ENCODE results near the gene DNMBP.
"Not testable (repeated sequence)": the region's sequence is repeated elsewhere in the genome, so short reads cannot be mapped to it uniquely, and the experiment has no call there.

The DNMBP gene

DNA sequence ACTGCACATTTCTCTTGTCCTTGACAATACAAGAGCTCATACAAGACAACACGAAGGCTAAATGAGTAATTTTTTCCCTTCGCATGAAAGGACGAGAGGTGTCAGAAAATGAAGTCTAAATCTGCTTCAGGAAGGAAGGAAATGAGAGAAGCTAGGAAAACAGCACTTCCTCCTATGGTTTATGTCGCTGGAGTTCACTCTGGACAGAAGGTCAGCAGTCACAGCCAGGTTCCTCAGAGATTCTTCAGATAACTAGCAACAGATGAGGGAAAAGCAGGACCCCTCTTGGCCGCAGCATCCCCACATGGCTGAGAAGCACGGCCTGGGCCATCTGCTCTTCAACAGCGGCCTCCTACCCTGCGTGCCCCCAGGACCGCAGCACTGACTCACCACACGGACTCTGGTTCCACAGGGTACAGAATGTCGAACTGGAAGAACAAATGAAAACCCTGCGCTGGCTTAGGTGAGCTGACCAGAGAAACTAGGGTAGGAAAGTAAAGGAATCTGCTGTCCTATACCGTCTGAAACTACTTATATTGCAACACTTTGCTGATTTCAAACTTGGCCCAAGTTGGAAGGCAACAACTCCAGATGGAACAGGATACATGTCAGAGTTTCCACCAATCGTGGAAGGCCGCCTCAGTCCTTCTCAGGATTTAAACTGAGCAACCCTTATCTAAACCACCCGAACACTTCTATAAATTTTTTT is 26.3 kb downstream of the DNMBP start:
- DNase-seq: no peak

DNA sequence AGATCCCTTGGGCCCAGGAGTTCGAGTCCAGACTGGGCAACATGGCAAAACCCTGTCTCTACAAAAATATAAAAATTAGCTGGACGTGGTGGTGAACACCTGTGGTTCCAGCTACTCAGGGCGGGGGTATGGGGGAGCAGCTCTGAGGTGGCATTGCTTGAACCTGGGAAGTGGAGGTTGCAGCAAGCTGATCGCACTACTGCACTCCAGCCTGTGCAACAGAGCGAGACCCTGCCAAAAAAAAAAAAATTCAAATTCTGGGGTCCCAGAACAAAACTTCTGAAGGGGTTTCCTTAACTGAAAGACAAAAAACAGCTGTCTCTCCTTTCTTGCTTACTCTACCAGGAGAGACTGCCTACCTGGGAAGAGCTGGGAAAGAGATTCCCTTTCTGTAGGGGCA is 27.0 kb downstream of the DNMBP start:
- DNase-seq: no peak

DNA sequence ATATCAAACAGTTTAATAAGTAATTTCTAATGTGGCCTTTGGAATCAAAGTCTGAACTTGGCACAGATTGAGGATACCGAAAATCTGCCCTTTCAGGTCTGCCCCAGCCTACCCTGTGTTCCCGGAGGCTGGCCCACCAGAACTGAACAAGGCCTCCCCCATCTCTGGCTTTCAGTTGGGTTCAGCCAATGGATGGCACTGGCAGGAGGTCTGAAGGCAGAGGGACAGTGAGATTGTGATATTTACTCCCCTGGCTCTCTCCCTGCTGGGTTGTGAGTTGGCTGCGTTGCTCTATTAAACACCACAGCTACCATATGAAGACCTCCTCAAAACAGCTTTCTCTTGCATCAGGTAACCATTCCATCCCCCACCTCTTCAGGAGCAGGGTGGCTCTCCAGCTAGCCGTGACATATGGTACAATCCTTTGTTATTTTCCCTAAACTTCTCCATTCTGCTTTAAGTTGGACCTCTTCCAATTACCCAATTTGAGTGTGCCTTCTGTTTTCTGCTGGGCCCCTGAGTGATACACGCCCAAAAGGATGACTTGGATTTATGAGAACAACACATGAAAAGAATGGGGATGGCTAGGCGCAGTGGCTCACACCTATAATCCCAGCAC is 28.1 kb downstream of the DNMBP start:
- DNase-seq: no peak

DNA sequence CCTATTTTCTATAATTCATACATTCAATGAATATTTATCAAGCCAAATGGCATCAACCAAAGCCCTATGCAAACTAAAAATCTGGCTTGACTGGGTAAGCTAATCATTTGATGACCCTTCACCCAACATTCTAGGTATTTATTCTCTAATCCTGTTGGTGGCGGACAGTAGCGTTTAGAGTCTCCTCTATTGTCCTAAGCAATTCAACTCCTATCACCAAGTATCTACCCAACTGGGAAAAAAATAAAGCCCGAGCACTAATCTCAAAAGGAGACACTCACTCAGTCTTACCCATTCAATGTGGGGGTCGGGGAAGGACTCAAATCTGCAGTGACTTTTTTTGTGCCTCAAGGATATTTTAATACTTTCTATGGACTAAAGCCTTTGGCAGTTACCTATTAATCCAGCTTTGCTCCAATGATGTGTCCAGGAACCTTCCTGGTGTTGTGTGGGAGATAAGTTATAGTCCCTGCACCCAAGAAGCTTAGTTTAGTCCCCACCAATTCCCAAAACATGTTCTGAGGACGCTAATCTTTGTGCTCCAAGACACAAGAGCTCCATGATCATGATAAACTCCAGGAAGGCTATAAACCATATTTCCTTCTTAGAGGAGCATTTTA is 30.6 kb downstream of the DNMBP start:
- no peak for DNase-seq

DNA sequence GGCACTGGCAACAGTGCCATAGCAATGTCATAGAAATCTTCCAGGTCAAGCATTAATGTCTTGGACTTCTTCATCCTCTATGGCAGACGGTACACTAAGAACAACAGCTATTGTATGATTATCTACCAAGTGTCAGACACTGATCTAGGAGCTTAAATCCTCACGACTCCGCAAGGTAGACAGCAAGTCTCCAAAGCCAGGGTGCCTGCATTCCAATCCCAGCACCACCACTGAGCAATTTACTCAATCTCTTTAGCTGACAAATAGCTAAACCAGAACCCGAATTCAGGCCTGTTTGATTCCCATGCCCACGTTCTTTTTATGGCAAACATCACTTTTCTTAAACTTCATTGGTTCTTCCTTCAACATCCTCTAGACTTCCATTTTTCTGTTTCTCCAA is 31.8 kb downstream of the DNMBP start:
- DNase-seq: no peak

DNA sequence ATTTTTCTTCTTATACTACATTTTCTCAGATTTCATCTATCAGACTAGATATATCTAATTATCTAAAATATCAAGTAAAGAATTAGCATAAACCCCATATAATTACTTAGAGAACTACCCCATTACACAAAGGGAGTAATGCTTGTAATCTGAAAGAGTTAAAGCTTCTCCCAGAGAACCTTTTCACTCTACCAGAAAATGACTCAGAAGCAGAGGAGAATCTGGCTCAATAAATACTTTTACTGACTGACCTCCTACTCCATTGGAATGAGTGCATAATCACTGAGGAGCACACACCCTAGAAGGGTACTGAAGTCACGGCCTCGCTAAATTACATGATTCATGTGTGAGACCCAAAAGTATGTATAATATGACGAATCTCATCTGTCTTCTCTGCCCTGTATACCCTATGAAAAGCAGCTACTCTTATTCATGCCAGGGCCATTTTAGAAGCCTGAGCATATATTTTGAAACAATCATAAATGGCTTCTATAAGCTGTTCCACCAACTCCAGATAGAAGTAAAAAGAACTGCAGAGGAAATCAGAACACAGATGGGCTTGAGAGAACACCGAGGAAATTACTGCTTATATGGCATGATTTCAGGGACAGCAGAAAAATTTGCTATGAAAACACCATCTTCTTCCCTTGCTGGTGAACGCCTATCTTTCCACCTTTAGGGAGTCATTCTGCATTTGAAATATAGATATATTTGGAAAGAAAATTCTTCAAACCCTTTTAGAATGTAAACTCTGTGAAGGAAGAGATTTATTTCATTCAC is 32.7 kb downstream of the DNMBP start:
- no peak for DNase-seq

DNA sequence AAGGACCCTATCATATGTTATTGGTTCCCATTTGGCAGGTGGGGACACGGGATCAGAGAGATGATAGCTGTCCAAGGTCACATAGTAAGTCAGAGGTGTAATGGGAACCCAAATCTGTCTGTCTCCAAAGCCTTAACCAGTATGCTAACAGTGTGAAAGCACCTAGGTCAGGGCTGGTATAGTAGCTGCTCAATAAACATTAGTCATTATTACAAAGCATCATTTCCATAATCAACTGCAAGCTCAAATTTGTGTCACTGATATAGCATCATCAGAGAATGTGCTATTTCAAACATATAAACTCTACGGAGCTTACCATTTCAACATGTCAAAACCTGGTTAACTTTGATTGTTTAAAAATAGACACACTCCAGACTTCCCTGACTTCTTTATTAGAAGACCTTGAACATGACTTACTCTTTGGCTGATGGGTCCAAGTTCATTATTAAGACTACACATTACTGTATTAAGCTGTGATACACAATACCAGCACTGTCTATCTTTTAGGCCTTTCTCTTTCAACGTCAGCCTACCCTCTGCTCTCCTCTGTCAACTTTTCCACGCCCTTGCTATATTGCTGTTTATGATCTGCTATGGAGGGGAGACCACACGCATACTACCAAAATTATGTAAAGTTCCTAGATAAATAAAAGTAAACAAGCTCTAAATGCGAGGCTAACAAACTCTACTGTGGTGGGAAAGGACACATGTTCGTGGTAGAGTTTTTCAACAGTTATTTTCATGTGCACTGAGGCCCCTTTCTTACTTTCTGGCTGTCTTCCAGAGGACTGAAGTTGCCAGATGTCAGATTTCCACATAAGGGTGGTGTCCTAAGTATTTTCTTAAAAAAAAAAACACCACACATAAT is 33.6 kb downstream of the DNMBP start:
- no peak for DNase-seq

DNA sequence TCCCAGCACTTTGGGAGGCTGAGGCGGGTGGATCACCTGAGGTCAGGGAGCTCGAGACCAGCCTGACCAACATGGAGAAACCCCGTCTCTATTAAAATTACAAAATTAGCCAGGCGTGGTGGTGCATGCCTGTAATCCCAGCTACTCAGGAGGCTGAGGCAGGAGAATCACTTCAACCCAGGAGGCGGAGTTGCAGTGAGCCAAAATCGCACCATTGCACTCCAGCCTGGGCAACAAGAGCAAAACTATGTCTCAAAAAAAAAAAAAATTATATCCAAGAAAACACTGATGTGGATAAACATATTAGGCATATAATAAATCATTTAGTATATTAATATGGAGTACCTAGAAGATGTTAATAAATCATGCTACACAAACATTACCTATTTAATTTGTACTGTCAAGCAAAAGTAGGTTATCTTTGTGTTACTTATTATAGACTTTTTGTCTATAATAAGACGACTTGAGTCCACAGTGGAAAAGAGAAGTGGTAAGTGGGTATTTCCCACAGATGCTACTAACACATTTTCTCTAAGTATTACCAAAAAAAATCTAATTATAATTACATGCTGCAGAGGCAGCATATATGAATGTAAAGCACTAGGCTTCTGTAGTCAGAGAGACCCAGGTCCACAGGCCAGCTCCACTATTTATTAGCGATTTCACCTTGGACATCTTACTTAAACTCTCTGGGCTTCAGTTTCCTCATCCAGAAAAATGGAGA is 34.5 kb downstream of the DNMBP start:
- no peak for DNase-seq

DNA sequence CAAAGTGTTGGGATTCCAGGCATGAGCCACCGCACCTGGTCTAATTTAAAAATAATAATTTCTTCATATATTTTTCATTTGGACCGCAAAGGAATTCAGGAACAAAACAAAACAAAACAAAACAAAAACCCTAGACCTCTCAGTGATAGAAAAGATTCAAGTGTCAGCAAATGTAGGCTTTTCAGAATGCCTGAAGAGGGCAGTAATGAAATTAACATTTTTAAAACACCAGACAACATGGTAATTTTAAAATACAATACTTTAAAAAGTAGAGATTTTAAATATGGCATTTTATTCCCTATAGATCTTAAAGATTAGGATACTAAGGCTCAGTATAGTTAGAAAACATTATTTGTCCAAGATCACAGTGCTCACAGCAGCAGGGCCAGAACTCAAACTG is 36.6 kb downstream of the DNMBP start:
- DNase-seq: no peak

DNA sequence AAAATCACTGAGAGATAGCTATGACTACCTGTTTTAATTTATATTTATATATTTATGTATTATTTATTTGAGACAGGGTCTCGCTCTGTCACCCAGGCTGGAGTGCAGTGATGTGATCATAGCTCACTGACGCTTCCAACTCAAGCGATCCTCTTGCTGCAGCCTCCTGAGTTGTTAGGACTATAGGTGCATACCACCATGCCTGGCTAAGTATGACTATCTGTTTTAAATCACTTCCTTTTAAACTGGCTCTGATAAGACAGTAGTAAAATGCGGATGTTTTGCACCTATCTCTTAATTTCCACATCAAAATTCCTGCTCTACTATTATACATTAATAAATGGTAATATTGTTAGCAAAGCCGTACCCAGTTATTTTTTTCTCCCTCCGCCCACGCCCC is 41.8 kb downstream of the DNMBP start:
- DNase-seq: no peak

DNA sequence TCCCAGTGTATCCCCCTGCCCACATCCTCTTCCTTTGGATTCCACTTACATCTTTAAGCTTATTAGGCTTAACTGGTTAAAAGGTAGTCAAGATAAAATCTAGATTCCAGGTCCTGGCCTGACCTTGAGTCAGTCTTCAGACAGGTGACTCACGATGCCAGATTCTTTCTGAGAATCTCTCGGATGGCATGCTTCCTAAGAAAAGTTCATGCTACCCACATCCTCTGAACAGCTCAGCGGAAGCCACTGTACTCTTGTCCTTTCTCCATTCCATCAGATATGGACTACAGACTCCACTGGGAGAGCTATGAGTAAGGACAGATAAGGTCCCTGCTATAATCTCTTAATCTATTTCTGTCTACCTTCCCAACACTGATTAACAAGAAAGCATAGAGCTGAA is 43.4 kb downstream of the DNMBP start:
- no peak for DNase-seq

DNA sequence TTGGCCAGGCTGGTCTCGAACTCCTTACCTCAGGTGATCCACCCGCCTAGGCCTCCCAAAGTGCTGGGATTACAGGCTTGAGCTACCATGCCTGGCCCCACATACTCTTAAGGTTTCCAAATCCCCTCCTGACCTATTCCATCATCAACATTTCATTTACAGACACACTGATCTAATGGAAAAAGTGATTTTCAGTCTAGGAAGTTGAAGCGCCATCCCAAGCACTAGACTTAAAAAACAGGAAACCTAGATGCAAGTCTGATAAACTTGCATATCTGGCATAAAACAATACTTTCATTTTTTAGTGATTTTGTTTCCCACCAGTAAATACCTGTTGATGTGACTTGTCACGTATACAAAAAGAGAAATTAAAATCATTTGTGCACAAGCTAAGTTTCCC is 44.0 kb downstream of the DNMBP start:
- DNase-seq: no peak

DNA sequence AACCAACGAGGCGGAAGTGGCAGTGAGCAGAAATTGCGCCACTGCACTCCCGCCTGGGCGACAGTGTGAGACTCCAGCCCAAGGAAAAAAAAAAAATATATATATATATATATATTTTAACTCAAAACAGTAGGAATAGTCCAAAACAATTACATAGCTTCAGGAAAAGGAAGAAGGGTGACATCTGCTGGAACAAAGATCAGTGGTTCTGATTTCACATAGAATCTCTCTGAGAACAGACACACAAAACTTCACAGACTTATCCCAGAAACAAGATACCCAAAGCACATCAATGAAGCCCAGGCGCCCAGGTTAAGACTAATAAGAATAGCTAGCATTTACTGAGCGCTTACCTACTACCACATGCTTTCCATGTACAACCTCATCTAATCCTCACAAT is 45.0 kb downstream of the DNMBP start:
- no peak for DNase-seq

DNA sequence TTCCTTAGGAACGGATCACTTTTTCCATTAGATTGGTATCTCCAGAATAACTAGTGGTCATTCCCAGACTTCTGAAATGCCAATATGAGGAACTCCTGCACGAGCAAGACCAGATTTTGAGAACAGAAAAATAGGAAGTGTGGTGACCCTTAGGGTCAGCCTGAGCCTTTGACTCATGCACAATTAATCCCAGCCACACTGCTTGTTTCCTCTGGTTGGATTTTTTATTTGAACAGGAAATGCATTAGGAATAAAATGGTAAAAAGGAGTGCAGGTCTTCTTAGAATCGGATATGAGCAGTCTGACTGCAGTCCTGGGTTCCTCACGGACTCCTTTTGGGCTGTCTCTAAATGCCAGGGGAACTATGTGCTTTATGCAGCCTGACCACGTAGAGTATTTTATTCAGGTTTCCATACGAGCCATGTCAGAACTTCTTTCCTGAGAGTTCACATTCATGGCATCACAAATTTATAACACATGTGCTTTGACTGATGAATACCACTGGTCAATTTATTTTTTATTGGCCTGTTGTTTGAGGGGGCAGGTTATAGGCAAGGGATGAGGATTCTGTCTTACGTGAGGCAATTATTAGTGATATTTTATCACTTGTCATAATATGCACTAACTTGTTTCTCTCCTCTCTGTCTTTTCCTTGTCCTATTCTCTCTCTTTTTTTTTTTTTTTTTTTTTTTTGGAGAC is 46.1 kb downstream of the DNMBP start:
- not testable (repeated sequence) for DNase-seq

DNA sequence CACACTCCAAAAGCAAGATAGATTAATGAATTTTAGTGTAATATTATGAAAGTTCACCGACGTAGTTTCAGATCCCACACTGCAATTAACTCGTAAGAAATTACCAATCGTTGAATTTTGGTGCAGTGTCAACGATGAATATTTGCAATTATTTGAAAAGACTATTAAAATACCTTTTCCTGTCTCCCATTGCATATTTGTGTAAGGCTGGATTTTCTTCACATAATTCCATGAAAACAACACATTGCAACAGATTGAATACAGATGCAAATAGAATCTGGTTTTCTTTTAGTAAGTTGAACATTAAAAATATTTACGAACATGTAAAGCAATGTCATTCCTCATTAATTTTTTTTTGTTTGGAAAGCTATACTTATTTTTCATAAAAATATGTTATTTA is 50.9 kb downstream of the DNMBP start:
- DNase-seq: no peak

DNA sequence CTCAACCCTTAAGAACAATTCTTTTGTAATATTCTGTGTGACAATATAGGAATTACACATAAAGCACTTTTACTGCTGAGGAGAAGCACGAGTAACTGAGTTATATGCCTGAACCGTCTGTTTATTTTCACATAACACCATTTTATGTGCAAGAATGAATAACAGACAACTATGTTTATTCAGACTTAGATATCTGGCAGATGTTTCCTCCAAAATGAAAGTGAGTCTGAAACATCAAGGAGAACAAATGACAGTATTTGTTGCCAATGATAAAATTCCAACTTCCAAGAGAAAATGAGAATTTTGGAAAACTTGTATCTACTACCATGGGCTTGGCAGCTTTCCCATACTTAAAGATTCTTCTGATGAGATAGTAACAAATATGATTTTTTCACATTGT is 51.4 kb downstream of the DNMBP start:
- no peak for DNase-seq

DNA sequence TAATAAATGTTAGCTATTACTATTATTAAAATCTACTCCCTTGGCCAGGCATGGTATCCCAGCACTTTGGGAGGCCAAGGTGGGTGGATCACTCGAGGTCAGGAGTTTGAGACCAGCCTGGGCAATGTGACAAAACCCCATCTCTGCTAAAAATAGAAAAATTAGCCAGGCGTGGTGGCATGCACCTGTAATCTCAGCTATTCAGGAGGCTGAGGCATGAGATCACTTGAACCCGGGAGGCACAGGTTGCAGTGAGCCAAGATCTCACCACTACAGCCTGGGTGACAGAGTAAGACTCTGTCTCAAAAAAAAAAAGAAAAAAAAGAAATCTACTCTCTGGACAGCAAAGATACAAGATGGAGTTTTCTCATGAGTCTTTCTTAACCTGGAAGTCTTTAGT is 56.2 kb downstream of the DNMBP start:
- not testable (repeated sequence) for DNase-seq

DNA sequence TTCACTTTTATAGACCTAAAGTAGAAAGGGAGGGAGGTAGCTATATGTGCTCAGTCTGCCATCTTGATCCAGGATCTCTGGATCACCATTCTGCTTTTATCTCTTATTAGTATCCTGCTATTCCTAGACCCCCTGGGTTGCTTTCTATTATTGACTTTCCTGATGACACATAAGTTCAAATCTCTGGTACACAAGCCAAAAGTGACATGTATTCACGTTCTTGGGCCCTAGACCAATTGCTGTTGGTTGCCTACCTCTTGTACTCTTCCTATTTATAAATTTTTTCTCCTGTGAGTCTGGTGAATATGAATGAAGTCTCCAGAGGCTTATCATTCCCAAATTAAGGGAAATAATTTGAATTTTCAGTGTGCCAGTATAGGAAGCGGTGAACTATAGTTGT is 56.9 kb downstream of the DNMBP start:
- DNase-seq: no peak

DNA sequence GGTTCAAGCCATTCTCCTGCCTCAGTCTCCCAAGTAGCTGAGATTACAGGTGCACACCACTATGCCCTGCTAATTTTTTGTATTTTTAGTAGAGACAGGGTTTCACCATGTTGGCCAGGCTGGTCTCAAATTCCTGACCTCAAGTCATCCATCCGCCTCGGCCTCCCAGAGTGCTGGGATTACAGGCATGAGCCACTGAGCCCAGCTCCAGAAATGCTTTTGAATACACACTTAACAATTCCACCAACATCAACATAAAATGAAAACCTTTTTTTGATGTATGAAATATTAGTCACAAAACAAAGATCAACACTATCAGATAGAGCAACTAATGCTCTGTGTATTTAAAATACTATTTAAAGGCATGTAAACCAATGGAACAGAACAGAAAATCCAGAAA is 63.7 kb downstream of the DNMBP start:
- DNase-seq: not testable (repeated sequence)

DNA sequence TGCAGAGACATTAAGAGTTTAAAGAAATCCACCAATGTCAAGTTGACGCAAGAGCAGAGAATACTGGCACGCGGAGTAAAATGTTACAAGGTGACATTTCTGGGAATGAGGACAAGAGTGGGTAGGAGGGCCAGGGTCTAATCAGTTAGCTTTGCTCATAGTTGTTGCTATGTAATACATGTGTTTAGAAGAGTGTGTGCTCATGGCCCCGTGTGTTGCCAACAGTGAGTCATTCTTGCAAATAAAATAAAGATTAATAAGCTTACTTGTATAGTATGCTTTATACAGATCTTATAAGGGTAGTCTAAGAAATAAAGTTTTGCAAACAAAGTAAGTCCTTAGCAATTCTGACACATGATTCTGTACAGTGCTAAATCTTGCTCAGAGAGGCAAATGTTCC is 64.5 kb downstream of the DNMBP start:
- no peak for DNase-seq

DNA sequence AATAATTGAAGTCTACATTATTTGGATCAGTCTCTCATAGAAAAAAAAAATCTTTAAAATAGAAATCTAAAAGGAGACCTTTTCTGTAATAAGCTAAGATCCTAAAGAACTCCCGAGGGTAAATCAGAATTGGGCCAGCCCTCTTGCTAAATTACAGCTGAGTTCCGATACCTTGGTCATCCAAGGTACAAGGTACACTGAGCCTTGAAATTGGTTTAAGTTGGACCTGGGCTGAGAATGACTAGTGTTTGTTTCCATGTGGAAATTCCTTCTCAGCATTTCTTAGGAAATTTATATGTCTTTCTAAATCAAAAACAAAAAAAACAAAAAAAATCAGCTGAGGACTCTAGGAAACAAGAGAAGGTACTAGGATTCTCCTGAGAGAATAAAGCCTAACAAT is 64.9 kb downstream of the DNMBP start:
- DNase-seq: no peak

Data from activated T-cell treated with anti-CD3 and anti-CD28 coated beads, Interleukin-2, amount 50 U/mL, for 48 hours (primary cell).